T-cell (primary cell): ENCODE measurements around the gene MLPH. TPM values are rescaled to one million over a fixed set of nuclear protein-coding genes. Genes with fewer than 3 reads are reported as not detected.

Experiments used
- ATAC-seq, 4 experiments: fragments of 200-7000 bp in 3 of 4; fragments of 150-1000 bp in 1 of 4; cut with Tn5 transposase; replicated peaks in 1 of 4; 1 replicate in 3 of 4; 2 replicates in 1 of 4; pipeline ENCODE4 v1.10.0; 2021; ENCODE audit warnings: moderate library complexity in 3 of 4, mild to moderate bottlenecking in 2 of 4, moderate number of reproducible peaks in 1 of 4
- CTCF ChIA-PET, 2 donors: fragments of 300-600 bp; sonication (Branson Sonifier 250); formaldehyde crosslinking; loops; one replicate each; lab custom pipeline; 2022; ENCODE audit warnings: antibody characterized with exemption in 2 of 2; lab: Charles Lee
- POLR2A ChIA-PET, 2 donors: fragments of 300-600 bp; sonication (Branson Sonifier 250); formaldehyde crosslinking; loops; one replicate each; lab custom pipeline; 2022; ENCODE audit warnings: antibody characterized with exemption in 2 of 2; lab: Charles Lee
- DNase-seq, 35 experiments: peaks; one replicate each; pipeline versions ENCODE4 v3.0.0 to v3.0.0-alpha.2; 2013 to 2023
- H3K27ac ChIP-seq: one replicate; pipeline ENCODE4 v1.5.1; 2013; ENCODE audit warnings: low read length
- H3K27me3 ChIP-seq, 2 experiments: replicated peaks in 1 of 2; 1 replicate in 1 of 2; 2 replicates in 1 of 2; pipeline versions ENCODE4 v1.6.1 to v1.7.0; 2013; ENCODE audit warnings: low read length in 1 of 2, mixed read lengths in 1 of 2; ENCODE audit not compliant: control insufficient read depth in 2 of 2, insufficient read depth in 2 of 2; ENCODE audit errors: extremely low read depth in 1 of 2
- H3K36me3 ChIP-seq, 2 donors: 1 replicate in 1 of 2; 2 replicates in 1 of 2; pipeline versions ENCODE4 v1.6.1 to v1.7.0; 2013; ENCODE audit warnings: low read length in 1 of 2; ENCODE audit not compliant: control insufficient read depth in 2 of 2, insufficient read depth in 1 of 2; ENCODE audit errors: extremely low read depth in 1 of 2
- H3K4me1 ChIP-seq, 2 experiments: 1 replicate in 1 of 2; 2 replicates in 1 of 2; pipeline versions ENCODE4 v1.6.1 to v1.7.0; 2013; ENCODE audit warnings: low read length in 2 of 2, mixed read lengths in 1 of 2; ENCODE audit not compliant: insufficient read depth in 2 of 2, control insufficient read depth in 1 of 2; ENCODE audit errors: extremely low read depth in 1 of 2
- H3K4me3 ChIP-seq, 2 donors: 1 replicate in 1 of 2; 2 replicates in 1 of 2; pipeline versions ENCODE4 v1.5.1 to v1.7.0; 2013; ENCODE audit warnings: mild to moderate bottlenecking in 2 of 2, low read length in 1 of 2, moderate library complexity in 1 of 2; ENCODE audit not compliant: control insufficient read depth in 1 of 2; ENCODE audit errors: extremely low read depth in 1 of 2
- H3K9me3 ChIP-seq: 2 replicates; pipeline ENCODE4 v1.7.0; 2013
- H3K27ac Mint-ChIP-seq, 2 donors: one replicate each; pipeline ENCODE4 v1.8.0; 2020 to 2021; ENCODE audit warnings: mild to moderate bottlenecking in 2 of 2, mixed read lengths in 2 of 2
- H3K27me3 Mint-ChIP-seq, 2 donors: one replicate each; pipeline ENCODE4 v1.8.0; 2021 to 2022; ENCODE audit warnings: mixed read lengths in 2 of 2
- H3K36me3 Mint-ChIP-seq: one replicate; pipeline ENCODE4 v1.8.0; 2021; ENCODE audit warnings: mixed read lengths
- H3K4me1 Mint-ChIP-seq, 3 donors: one replicate each; pipeline ENCODE4 v1.8.0; 2020 to 2022; ENCODE audit warnings: mixed read lengths in 3 of 3, mild to moderate bottlenecking in 1 of 3
- H3K4me3 Mint-ChIP-seq, 3 donors: one replicate each; pipeline ENCODE4 v1.8.0; 2020 to 2022; ENCODE audit warnings: mild to moderate bottlenecking in 3 of 3, mixed read lengths in 3 of 3, moderate library complexity in 3 of 3
- H3K9me3 Mint-ChIP-seq, 3 donors: one replicate each; pipeline ENCODE4 v1.8.0; 2020 to 2022; ENCODE audit warnings: mixed read lengths in 3 of 3
- WGBS: methylation state at CpG from one replicate; pipeline ENCODE4 v1.1.5; 2013; ENCODE audit warnings: missing lambda C conversion rate; ENCODE audit not compliant: insufficient coverage; 5-methylcytosine and 5-hydroxymethylcytosine counted together
- total RNA-seq, 35 experiments: library from RNA in 6 of 35; stranded (reverse) in 6 of 35; fragments of 120-200 nt in 1 of 35; gene quantifications; one replicate each; pipeline versions ENCODE4 v1.2.1 to v1.2.4 and lab custom pipeline; 2013 to 2026

MLPH gene
- total RNA-seq, 5 donors from 2014 or later (not counting 1 experiment from before 2014, with no cell fraction given), result 0.55 to 1.4 (median 0.72) TPM; not detected in 2

DNA sequence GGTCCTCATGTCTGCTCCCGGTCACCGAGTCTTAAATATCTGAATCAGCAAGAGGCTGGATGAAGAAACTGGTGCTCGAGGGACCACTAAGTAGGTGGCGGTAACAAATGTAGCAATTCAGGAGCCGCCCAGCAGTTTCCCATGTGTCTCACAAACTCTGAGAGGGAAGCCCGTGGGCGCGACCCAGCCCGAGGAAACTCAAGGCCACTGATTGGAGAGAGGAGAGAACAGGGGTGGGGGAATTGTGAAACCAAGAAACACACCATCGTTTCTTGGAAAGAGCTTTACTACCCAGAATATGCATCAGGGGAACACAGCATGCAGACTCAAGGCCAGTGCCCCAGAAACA is 10.8 kb downstream of the MLPH start:
- CTCF ChIA-PET, result no interaction called here
- H3K9me3 ChIP-seq, result no peaks in the 10 kb centered on the region
- H3K27ac Mint-ChIP-seq, result no peak overlapping the region
- 62% methylated on average over 9 of the region's 10 CpGs for WGBS
- H3K36me3 Mint-ChIP-seq, result no peaks in the 10 kb centered on the region
- peaks cover 30 to 43% of the 10 kb centered on the region in 2 donors for H3K27me3 Mint-ChIP-seq
- H3K27me3 ChIP-seq, result peaks cover 0 to 37% of the 10 kb centered on the region in 2 experiments
- no peaks in the 10 kb centered on the region for H3K36me3 ChIP-seq
- no peaks in the 10 kb centered on the region for H3K4me1 Mint-ChIP-seq
- ATAC-seq (no peak), DNase-seq (no peak)
- H3K4me1 ChIP-seq, result no peaks in the 10 kb centered on the region
- H3K27ac ChIP-seq, result no peak overlapping the region
- POLR2A ChIA-PET, result no interaction called here
- no peaks in the 10 kb centered on the region for H3K9me3 Mint-ChIP-seq
- H3K4me3 ChIP-seq, result no peak overlapping the region
- H3K4me3 Mint-ChIP-seq, result no peak overlapping the region

DNA sequence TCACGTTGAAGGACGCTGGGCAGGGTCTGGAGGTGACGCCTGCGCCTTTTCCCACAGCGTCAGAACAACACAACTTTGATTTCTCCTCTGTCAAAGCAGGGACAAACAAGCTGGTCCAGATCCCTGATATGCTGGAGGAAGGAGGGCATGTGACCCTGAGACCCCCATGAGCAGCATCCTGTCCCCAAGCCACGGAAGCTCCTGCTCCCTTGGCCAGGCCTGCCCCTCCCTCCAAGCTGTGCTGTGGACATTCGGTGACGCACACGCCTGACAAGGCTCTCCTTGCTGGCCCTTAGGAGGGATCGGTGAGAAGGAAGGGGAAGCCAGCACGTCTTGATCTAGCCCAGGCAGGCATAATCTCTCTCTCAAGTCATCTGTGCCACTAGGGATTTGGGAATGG is 11.3 kb downstream of the MLPH start:
- ChIA-PET CTCF (no interaction called here), POLR2A (no interaction called here)
- DNase-seq (no peak), ATAC-seq (no peak)
- Histone ChIP-seq H3K4me1 (no peaks in the 10 kb centered on the region), H3K27ac (no peak overlapping the region), H3K9me3 (no peaks in the 10 kb centered on the region), H3K27me3 (peaks cover 0 to 37% of the 10 kb centered on the region in 2 experiments), H3K4me3 (no peak overlapping the region), H3K36me3 (no peaks in the 10 kb centered on the region)
- Mint-ChIP-seq H3K4me1 (no peaks in the 10 kb centered on the region), H3K27me3 (peaks cover 32 to 38% of the 10 kb centered on the region in 2 donors), H3K9me3 (no peaks in the 10 kb centered on the region), H3K4me3 (no peak overlapping the region), H3K27ac (no peak overlapping the region), H3K36me3 (no peaks in the 10 kb centered on the region)
- 53% methylated on average over 3 of the region's 11 CpGs for WGBS

- ATAC-seq (no peak), DNase-seq (no peak)
- H3K27ac Mint-ChIP-seq, result no peak overlapping the region
- H3K27me3 Mint-ChIP-seq, result peaks cover 33 to 34% of the 10 kb centered on the region in 2 donors
- no peaks in the 10 kb centered on the region for H3K9me3 Mint-ChIP-seq
- H3K36me3 ChIP-seq, result no peaks in the 10 kb centered on the region
- no peak overlapping the region for H3K27ac ChIP-seq
- H3K4me3 ChIP-seq, result no peak overlapping the region
- H3K27me3 ChIP-seq, result peaks cover 0 to 43% of the 10 kb centered on the region in 2 experiments
- H3K4me1 ChIP-seq, result no peaks in the 10 kb centered on the region
- H3K36me3 Mint-ChIP-seq, result no peaks in the 10 kb centered on the region
- H3K4me1 Mint-ChIP-seq, result no peaks in the 10 kb centered on the region
- H3K9me3 ChIP-seq, result no peaks in the 10 kb centered on the region
- ChIA-PET POLR2A (no interaction called here), CTCF (interaction anchor here in 1 of 2 donors (1.3 to 1.6 kb wide), 2 partner anchors 12 to 71 kb away, joined by 3 to 4 read pairs; no protein-coding TSS in a partner anchor)
- no peak overlapping the region for H3K4me3 Mint-ChIP-seq
- 53% methylated on average over 11 of the region's 13 CpGs for WGBS
These were observed 13.8 kb downstream of the MLPH start for GRCh38 chr2:237500681-237501424.

- H3K4me3 Mint-ChIP-seq, result no peak overlapping the region
- H3K27ac ChIP-seq, result no peak overlapping the region
- peaks cover 0 to 34% of the 10 kb centered on the region in 2 experiments for H3K27me3 ChIP-seq
- no peaks in the 10 kb centered on the region for H3K9me3 ChIP-seq
- ATAC-seq (no peak), DNase-seq (no peak)
- no peaks in the 10 kb centered on the region for H3K9me3 Mint-ChIP-seq
- H3K36me3 Mint-ChIP-seq, result no peaks in the 10 kb centered on the region
- H3K4me1 Mint-ChIP-seq, result no peaks in the 10 kb centered on the region
- no peaks in the 10 kb centered on the region for H3K4me1 ChIP-seq
- H3K27ac Mint-ChIP-seq, result no peak overlapping the region
- CTCF ChIA-PET, result interaction anchor here (0.7 to 1.6 kb wide), 3 partner anchors 11 to 70 kb away, joined by 3 to 8 read pairs (median 4); no protein-coding TSS in a partner anchor
- POLR2A ChIA-PET, result interaction anchor here in 1 of 2 donors (0.6 kb wide), 1 partner anchor 851 kb away, joined by 3 read pairs; no protein-coding TSS in a partner anchor
- H3K4me3 ChIP-seq, result no peak overlapping the region
- no peaks in the 10 kb centered on the region for H3K36me3 ChIP-seq
- WGBS, result no CpG with 5 or more reads among the region's 2 CpGs
- peaks cover 28% of the 10 kb centered on the region in 2 donors for H3K27me3 Mint-ChIP-seq
These were observed 15.0 kb downstream of the MLPH start for GRCh38 chr2:237501892-237502513.

DNA sequence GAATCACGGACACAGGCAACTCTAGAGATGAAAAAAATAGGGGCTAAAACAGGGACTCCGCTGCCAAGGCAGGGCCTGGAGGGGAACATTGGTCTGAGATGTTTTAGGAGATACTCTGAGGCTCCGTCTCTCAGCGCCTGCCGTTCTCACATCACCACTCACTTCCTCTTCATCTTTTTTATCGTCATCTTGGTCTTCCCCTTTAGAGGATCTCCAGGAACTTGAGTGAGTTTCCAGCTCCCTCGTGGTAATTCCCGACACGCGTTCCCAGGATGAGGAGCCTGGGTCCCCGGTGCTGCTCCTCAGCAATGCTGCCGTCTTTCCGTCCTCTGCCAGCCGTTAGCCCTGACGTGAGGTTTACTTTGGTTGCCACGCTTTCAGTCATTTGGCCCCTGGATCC is 16.1 kb downstream of the MLPH start:
- CTCF ChIA-PET, result no interaction called here
- Mint-ChIP-seq H3K27ac (no peak overlapping the region), H3K36me3 (no peaks in the 10 kb centered on the region), H3K4me1 (peaks cover 0 to 2% (median 0%) of the 10 kb centered on the region in 3 donors), H3K9me3 (no peaks in the 10 kb centered on the region), H3K27me3 (peaks cover 28 to 32% of the 10 kb centered on the region in 2 donors), H3K4me3 (no peak overlapping the region)
- ATAC-seq, result no peak
- Histone ChIP-seq H3K27me3 (peaks cover 0 to 26% of the 10 kb centered on the region in 2 experiments), H3K9me3 (no peaks in the 10 kb centered on the region), H3K4me1 (no peaks in the 10 kb centered on the region), H3K4me3 (no peak overlapping the region), H3K27ac (no peak overlapping the region), H3K36me3 (no peaks in the 10 kb centered on the region)
- DNase-seq, result no peak
- POLR2A ChIA-PET, result no interaction called here
- WGBS, result 82% methylated on average over 13 of the region's 16 CpGs

- Mint-ChIP-seq H3K27me3 (peaks cover 20 to 38% of the 10 kb centered on the region in 2 donors), H3K27ac (no peak overlapping the region), H3K9me3 (no peaks in the 10 kb centered on the region), H3K36me3 (no peaks in the 10 kb centered on the region), H3K4me3 (no peak overlapping the region), H3K4me1 (peaks cover 0 to 2% (median 0%) of the 10 kb centered on the region in 3 donors)
- H3K27me3 ChIP-seq, result peaks cover 0 to 24% of the 10 kb centered on the region in 2 experiments
- H3K36me3 ChIP-seq, result no peaks in the 10 kb centered on the region
- no peak overlapping the region for H3K27ac ChIP-seq
- H3K4me1 ChIP-seq, result no peaks in the 10 kb centered on the region
- ChIA-PET CTCF (no interaction called here), POLR2A (no interaction called here)
- DNase-seq (no peak), ATAC-seq (no peak)
- no peaks in the 10 kb centered on the region for H3K9me3 ChIP-seq
- H3K4me3 ChIP-seq, result no peak overlapping the region
- 73% methylated on average over 14 of the region's 15 CpGs for WGBS
These were observed 18.3 kb downstream of the MLPH start for GRCh38 chr2:237505188-237505939.
